GM21529 (cell line): Measurements from ENCODE around the gene PGC.

Experiments used
- ATAC-seq: cut with Tn5 transposase; IDR thresholded peaks from one replicate; pipeline ENCODE4 v1.9.1; 2021; ENCODE audit not compliant: unreplicated experiment

The PGC gene

DNA sequence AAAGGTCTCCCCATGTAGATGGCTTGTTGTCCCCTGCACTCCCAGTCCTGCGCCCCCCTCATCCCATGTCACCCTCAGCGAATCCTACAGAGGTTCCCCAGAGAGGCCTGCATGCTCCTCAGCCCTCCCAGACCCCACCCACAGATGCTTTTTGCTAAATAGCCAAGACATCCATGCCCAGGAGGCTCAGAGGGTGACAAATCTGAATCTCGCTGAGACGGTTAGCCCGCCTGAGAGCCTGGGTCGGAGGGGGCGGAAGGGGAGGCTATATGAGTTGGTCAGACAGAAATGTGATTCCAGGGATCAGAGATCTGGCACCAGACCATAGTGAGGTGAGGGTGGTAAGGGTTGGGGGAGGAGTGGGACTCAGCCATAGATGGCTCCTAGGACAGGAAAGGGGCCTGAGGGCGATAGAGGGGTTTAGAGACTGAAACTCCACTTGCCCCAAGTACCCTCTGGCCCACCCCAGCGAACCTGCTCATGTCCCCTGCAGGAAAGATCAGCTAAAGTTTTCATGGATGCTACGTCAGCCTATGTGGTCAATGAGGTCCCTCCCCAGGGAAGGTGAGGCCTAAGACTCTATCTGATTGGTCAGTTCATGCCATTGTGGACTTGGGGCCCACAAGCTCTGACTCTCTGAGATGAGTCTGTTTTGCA, 45.0 kb downstream of the PGC start:
- ATAC-seq: no peak

DNA sequence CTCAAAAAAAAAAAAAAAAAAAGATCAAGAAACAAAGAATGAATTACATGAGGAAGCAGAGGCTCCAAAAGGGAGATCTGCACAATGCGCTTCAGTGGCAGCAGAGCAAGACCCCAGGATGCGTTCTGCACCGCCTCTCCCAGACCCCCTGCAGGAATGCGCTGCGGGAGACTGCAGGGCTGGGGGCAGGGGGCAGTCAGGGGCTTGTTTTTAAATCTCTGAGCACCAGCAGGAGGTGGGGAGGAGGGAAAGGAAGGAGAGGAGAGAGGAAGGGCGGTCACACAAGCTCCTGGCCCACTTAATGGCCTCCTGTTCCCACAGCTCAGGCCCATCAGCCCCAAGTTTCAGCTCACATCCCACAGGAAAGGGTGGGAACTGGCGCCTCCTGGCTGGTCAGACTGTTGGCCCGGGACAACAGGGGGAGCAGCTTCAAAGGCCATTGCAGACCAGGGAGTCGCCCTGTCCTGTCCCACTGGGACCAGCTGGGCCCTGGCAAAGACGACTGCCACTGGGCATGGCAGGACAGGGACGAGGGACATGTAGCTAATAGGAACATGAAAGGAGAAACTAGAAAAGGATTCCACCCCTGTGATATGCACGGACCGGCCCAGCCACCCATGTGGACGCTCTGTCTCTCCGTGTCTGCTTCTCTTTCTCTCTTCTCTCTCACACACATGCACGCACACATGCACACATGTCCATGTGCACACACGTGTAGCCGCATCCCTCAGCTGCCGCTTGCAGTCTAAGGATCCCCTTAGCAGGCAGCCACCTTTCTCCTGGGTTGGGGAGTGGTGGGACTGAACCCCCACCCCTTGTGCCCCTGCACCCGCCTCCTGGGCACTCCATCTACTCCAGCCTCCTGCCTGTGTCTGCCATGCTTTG, 46.5 kb downstream of the PGC start:
- no peak for ATAC-seq

DNA sequence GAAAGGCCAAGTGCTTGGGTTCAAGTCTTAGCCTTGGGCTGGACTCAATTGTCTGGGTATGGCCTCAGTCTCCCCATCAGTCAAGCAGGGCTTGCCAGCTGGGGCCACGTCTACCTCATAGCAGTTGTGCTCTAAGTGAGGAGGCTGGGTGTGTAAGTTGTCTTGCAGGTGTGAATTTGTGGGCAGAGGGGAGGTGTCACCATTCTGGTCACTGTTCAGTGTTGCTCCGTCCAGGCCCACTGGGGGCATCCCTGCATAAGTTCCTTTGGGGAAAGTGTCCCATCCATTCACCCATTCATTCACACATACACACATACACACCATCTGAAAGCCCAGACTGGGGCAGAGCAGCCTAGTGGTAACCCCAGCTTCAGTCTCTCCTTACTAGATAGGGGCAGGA, 48.1 kb downstream of the PGC start:
- no peak for ATAC-seq

DNA sequence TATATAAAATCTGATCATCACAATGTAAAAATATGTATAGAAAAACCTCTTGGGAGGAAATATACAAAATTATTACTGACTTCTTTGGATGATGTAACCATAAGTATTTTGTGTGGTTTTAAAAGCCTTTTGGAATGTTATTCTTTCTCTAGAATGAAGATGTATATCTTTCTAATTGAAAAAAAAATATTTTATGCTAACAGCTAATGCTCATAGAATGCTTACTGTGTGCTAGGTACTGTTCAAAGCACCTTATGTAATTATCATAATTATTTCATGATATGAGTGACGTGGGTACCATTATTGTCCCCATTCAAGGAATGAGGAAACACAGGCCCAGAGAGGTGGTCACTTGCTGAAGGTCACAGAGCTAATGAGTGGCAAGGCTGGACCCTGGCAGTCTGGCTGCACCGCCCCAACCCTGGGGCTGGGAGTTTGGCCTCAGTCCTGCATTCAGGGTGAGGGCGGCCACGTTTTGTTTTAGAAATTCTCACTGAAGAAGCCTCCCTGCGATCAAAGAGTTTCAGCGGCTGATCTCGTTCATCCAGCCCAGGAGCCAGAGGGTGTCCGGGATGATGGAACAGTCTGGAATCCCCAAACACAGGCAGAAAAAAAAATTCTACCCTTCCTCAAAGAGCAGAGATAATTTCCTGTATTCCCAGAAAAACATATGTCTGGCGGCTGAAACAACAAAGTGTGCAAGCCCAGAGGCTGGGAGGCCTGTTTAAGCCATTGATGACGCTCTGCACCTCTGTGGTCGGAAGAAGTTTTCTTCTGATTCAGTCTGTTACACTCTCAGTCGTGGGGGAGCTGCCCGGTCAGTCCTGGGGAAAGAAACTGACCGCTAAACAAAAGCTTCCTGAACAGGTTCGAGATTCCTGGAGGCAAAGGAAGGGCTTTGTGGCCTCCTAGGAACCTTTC, 49.1 kb downstream of the PGC start:
- no peak for ATAC-seq

DNA sequence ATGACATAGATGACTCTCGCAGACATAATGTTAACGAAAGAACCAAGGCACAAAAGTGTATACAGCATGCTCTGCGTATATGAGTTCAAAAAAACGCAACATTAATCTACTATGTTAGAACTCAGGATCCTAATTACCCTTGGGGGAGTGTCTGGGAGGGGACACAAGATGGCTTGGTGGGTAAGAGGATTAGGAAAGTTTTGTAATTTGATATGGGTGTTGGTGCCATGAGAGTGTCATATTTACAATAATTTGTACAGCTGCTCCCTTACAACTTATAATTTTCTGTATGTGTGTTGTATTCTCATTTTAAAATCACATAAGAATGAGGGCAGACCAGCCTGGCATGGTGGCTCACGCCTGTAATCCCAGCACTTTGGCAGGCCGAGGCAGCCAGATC, 50.4 kb downstream of the PGC start:
- no peak for ATAC-seq

DNA sequence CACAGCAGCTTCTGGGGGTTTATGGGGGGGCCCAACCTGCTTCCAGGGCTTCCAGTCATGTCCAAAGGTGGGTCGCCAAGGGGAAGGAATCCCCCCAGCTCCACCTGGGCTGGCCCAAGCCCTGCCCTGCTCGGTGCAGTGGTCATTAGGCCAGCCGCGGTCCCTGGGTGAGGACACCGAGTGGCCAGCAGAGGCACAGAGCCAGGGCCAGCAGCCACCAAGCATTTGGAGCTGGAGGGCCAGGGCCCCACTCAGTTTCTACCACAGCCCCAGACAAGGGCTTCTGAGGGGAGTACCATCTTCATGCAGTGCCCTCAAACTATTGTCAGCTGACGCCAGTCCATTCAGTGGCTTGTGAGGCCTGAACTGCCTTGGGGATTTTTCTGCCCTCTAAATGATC, 51.4 kb downstream of the PGC start:
- ATAC-seq: no peak

DNA sequence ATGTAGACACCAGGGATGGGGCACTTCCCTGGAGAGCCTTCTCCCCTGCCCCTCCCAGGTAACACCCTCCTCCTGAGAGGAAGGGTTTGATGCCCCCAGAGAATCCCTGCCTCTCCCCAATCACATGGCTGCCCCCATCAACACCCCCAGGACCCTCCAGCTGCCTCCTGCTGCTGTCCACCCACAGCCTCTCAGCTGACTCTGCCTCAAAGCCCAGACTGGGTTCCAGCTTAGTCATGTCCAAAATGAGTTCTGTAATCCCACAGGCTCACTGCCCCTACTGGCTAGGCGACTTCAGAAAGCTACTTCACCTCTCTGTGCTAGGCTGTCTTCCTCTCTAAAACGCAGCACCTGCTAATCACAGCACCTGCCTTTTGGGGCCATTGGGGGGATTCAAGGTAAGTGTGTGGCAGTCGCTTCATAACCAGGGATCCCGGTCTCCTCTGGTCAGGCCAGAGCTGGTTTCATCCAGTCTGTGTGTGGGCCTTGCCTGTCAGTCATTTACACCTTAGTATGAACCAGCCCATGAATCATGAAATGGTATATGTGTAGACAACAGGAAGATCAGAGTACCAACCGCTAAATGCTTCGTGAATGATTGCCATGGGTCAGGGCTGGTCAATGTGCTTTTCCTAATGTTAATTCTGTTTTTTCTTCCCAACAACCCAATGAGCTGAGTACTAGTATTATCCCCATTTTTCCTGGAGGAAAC, 52.2 kb downstream of the PGC start:
- ATAC-seq: no peak

DNA sequence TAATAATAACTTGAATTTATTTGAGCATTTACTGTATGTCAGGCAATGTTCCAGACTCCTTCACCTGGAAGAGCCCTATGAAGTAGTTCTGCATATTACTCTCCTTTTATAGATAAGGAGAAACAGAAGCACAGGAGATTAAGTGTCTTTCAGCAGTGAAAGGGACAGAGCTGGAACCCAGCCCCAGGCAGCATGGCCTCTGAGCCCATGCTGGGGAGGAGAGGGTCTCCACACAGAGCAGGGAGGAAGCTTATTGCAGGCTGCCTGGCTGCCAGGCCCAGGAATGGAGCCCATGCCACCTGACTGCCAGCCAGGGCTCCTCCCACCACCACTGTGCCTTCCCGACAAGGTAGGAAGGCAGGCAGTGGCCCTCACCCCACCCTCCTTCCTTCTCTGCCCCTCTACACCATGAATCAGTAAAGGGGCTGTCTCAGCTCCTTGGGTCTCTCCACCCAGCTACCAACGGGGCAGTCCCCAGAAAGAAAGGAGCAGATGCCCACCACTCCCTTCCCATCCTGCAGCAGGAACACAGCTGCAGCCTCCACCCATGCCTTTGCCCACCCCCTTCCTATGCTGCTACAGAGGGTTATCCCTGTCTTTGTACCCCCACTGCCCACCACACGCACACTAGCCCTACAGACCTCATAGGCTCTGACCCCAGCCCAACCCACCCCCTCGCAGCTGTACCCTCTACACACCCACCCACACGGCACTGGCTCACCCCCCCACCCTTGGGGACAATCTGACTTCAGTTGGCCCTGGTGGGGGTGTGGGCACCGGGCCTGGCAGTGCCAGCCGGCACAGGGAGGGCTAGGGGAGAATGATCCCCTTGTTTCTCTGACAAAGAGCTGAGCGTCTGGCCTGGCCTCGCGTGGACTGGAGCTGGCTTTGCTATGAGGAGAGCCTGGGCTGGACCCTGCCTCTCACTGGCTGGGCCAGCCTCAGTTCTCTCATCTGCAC, 53.6 kb downstream of the PGC start:
- ATAC-seq: no peak

DNA sequence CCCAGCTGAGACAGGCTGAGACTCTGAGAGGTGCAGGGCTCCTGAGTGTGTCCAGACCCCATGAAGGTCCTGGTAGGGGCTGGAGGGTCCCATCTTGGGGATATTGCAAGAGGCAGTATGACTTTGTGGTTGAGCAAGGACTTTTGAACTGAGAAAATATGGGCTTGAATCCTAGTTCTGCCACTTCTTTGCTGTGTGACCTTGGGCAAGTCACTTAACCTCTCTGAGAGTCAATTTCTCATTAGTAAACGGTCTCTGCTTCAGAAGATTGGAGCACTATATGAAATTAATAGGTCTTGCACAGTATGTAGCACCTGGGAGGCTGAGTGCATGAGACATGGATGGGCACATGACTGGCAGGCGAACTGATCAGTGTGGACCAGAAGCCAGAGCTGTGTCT, 54.5 kb downstream of the PGC start:
- ATAC-seq: no peak

DNA sequence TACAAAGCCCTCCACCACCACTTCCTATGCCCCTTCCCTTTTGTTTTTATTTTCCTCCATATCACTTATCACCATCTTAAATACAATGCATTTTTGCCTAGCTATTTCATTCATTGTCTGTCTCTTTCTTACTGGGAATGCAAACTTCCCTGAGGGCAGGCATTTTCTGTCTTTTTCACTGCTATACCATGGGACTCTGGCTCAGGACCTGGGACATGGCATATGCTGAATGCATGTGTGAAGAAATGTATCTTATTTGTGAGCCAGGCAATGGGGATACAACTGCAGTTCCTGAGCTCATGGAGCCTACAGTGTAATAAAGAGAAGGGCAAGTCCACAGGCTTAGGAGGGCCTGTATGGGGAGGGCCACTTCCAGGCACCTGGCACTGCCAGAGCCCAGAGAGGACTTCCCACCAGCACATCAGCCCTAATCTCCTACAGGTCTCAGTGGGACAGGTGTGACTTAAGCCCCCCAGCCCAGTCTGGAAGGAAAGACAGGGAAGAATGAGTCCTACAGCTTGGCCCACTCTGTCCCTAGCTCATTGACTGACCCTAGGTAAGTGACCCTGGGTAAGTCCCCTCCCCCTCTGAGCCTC, 55.0 kb downstream of the PGC start:
- no peak for ATAC-seq

DNA sequence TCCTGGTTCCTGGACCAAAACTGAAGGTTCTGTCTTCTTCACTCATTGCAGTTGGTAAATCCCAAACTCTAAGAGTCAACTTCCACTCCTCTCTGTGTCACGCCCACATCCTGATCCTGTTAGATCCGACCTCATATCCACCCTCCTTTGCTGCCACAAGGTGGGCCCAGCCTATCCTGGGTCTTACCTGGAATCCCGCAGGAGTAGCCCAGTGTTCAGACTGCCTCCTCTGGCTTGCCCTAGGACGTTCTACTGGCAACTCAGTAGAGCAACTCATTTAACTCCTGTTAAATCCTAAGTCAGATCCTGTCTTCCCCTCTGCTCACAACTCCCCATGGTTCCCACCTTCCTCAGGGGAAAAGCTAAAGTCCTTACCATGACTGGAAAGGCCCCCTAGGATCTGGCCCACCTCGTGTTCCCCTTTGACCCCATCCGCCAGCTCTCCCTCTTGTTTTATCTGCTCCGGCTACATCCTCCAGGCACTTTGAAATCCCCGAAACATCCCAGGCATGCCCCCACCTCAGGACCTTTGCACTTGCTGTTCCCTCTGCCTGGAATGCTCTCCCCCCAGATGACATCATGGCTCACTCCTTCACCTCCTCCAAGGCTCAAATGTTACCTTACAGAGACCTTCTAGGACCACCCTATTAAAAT, 55.6 kb downstream of the PGC start:
- ATAC-seq: no peak

DNA sequence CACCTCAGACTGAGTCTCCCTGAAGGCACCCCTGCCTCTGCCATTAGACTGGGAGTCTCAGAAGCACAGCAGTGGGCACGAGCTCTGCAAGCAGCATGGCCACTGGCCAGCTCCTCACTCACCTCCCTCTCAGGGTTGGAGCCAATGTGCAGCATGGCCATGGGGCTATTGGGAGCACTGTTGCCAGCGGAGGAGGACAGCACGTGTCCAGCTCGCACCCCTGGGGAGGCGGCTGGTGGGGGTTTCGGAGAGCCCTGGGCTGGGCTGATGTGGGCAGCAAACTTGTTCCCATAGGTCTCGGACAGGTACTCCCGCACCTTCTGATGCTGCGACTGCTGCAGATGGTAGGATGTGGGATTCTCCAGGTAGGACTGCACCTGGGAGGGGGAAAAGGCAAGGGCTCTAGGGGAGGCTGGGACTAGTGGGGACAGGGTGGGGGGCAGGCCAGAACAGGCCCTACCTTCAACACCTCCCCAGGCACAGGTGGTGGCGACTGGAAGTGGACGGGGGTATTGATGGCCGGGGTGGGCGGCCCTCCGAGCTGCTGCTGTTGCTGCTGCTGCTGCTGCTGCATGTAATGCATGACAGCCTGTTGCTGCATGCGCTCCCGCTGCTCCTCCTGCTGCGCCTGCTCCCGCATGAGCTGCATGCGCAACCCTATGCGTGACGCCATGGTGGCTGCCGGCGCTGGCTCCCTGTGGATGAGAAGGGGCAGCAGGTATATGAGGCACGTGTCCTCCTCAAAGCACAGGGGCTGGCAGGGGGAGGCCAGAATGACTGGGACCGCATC, 56.5 kb downstream of the PGC start:
- no peak for ATAC-seq

DNA sequence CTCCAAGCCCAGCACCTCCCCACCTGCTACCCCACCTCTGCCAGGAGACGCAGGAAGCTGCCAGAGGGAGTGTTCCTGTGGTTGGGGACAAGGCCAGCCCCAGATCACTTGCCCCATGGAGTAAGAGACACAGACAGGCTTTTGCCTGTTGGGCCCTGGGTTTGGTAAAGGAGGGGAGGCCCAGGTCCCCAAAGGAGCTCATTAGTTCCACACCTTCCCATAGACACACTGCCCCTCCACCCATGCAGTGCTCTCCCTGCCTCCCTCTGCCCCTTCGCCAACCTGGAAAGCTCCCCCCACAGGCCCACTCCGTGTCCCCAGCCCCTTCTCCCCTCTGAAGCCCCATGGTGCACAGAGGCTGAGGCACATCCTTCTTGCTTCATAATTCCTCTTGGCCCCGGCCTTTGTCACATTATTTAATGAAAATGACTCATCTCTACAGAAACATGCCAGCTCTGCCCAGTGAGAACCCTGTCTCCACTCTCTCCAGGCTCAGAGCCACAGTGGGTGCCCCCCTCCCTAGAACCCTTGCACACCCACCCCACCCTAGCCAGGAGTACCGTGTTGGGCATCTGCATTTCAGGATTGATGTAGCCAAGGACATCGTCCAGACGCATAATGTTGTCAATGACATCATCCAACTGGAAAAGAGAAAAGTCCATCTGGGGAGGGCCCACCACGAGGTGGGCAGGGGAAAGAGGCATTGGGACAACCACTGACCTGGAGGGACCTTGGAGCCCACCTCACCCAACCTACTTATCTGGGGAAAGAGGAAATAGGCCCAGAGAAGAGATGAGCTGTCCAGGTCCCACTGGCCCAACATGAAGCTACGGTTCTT, 57.8 kb downstream of the PGC start:
- no peak for ATAC-seq

DNA sequence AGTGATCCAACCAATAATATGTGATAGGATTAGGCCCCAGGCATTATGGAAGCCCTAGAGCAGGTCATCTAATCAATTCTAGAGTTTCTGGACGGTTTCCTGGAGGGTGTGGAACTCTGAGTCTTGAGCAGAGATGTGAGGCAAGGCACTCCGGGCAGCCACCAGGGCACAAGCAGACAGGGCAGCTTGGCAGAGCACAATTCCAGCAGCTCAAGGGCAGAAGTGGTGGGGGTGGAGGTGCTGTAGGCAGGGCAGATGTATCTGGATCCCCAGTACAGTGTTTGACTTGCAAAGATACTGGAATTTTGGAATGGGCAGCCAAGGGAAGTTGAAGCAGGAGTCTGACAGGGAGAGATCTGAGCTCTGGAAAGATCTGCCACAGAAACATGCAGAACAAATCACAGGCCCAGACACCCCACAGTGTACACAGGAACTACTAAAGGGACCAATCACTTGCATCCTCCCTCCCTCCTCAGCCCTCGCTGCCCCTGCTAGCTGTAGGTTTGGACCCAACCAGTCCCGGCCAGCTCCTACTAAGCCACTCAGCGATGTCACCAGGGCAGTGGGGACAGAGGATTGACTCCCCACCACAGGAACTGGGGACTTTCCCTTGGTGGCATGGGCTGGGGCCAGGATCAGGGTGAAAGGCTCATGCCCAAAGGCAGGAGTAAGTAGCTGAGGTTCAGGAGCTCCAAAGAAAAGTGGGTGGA, 58.8 kb downstream of the PGC start:
- ATAC-seq: no peak

DNA sequence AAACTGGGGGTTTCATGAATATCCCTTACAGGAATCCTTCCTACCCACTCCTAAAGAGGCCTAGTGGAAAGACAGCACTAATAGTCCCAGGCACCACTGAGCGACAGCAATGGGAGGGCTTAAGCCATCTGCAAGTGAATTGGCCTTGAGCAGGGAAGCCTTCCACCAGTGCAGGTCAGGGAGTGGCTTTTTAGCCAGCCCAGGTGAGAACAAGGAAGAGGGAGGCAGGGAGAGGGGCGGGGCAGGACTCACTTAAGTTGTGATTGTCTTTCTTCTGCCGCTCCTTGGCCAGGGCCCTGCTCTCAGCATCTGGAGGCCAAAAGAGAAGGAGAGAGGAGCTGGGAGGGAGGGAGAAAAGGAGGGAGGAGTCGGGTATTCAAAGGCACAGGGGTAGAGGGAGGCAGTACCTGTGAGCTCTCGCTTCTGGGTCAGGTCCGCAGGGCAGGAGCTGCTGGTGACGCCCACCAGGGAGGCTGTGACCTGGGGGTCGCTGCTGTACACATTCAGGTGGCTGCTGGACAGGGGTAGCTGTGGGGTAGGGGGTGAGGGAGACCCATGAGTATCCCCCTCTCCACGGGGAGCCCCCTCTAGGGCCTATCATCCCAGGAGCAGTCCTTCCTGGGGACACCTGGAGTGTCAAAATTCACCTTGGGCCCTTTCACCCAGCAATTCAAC, 59.6 kb downstream of the PGC start:
- ATAC-seq: no peak
